Inflammatory macrophage (primary cell): ENCODE results near the gene GLIS1.

Source experiments
- DNase-seq, 2 donors: peaks; one replicate each; pipeline ENCODE4 v3.0.0-alpha.2; 2020 to 2022

Gene GLIS1

DNA sequence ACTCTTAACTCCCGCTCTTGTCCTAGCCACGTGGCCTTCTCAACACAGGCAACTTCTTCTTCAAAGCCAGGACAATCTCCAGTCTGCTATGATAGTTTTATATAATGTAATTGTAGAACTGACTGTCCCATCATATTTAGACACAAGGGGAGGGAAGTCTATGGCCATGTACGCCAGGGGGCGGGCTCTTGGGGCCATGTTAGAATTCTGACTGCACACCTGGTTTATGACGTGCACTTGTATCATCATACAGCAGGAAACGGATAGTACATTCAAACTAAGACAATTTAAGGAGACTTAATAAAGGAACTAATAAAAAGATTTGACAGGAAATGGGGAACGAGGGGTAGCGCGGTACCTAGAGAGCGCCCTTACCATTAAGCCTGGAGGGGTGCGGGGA lies 258.3 kb downstream of the GLIS1 start:
- DNase-seq: no peak

GRCh38 chr1:53478502-53478818 lies 260.5 kb downstream of the GLIS1 start:
- no peak for DNase-seq

DNA sequence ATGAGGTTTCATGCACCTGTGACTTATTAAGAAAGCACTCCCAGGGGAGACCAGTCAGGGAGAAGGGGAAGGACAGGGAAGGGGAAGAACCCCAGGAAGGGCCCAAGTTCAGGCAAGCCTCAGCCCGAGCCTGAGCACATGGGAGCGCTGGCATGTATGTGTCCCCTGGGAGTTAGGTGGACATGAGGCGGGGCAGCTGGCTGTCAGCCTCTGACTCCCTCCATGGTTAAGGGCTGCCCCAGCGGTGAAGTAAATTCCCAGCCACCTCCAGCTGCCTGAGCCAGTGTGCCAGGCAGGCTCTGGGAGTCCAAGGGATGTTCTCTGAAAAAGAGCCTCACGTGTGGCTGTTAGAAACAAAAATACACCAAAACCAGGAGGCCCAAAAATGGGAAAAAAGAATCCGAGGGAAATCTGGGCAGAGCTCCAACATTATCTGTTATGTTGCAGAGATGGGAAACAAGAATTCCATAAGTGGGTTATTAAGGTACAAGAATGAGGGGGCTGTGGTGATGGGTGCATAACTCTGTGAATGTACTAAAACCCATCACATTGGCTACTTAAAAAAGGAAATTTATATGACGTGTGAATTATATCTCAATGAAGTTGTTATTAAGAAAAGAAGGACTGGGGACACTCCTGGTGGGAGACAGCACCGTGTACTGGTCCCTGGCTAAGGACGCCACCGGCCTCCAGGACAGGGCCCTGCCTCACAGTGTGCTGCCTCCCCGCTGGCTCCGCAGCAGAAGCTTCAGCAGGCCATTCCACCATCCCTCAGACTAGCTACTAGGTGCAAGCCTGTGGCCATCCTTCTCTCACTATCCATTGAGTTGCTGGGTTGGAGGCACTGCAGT lies 261.1 kb downstream of the GLIS1 start:
- no peak for DNase-seq

GRCh38 chr1:53476579-53476978 lies 262.4 kb downstream of the GLIS1 start:
- DNase-seq: no peak

DNA sequence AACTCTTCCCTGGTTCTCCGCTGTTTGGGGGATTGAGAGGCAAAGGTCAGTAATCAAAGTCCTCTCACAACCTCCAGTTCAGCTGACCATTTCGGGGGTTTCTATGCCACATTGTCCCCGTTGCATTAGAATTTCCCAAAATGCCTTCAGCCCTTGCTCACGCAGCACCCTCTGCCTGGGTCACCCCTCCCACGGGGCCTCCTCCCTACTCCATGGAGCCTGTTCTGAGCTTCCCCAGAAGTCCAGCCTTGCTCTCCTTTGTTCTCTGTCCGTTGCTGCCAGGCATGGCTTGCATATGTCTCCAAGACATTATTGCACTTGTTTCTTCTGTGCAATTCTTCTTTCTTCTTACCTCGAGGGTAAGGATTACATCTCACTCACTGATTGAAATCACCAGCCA lies 263.3 kb downstream of the GLIS1 start:
- DNase-seq: no peak

DNA sequence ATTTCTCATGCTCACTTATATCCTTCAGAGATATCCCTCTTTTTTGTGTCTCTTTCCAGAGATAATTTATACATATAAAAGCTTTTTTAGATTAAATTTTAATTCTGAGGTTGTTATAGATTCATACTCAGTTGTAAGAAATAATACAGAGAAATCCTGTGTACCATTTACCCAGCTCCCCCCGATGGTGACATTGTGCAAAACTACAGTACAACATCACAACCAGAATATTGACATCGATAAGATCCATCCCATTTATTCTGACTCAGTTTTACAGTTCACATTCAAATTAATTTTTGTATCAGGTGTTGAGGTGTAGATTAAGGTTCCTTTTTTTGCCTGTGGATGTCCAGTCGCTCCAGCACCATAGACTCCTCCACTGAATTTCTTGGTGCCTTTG lies 265.5 kb downstream of the GLIS1 start:
- DNase-seq: no peak

- no peak for DNase-seq
These were observed 268.0 kb downstream of the GLIS1 start for GRCh38 chr1:53471000-53471399.

DNA sequence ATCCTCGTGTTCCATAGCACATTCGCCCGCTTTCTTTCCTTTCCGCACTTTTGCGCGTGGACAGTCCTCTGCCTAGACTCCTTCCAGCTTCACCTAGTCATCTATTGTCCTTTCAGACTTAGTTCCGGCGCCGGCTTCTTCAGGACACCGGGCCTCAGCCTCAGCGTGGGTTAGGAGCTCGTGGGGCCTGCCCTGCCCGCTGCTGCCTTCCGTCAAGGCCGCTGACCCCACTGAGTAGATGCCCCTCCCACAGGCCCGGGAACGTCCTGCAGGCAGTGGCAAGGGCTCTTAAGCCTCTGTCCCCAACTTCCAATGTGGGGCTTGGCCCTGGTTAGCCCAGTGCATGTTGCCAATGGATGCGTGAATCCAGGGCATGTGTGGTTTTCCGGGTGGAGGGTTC lies 268.4 kb downstream of the GLIS1 start:
- DNase-seq: no peak

DNA sequence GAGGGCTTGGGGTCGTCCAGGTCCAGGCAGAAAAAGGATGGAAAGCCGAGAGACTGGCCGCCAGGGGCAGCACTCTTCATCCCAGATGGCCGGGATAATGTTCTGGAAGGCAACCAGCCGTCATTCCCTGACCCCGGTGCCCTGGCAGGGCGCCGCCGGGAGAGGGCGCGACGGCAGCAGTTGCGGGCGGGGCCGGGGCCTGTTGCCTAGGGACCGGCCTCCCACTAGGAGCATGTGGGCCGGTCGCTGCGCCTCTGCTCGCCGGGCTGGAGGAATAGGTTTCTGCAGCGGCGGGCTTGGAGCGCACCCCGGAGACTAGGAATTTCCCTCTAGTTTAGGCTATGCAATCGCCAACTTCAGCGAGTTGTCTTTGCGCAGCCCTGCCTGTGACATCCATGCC lies 268.8 kb downstream of the GLIS1 start:
- DNase-seq: no peak

DNA sequence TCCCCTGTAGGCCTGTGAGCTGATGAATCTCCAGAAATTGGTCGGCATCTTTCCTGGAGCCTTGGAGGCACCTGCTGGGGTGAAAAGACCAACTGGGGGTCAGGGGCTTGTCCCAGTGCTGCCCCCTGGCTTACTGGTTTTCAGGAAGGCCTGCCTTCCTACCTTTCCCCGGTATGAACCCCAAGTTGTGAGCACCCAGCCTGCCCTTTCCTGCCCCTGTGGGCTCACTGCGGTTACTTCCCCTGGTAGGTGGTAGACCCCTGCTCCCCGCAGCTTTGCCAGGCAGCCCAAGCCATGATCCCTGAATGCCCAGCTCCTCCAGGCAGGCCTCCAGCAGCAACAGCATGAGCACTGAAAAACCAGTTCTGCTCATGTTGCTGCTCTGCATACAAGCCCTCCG lies 269.6 kb downstream of the GLIS1 start:
- no peak for DNase-seq

GRCh38 chr1:53468374-53468773 lies 270.6 kb downstream of the GLIS1 start:
- DNase-seq: no peak

DNA sequence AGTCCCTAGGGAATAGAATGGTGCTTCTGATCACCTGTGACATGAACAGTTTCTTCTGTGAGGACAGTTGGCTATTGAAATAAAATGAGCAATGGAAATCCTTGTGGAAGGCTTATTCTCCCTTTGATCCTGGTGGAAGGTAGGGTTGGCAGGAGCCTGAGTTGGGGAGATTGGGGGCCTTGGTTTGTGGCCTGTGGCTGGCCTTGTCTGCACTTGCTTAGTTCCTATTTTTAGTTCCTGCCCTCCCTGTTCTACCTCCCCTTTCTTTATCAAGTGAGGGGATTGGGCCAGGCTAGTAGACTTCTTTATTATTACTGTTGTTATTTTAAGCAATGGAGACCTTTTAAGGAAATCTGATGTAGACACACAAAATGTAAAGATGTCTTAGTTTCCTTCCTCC lies 271.6 kb downstream of the GLIS1 start:
- no peak for DNase-seq

DNA sequence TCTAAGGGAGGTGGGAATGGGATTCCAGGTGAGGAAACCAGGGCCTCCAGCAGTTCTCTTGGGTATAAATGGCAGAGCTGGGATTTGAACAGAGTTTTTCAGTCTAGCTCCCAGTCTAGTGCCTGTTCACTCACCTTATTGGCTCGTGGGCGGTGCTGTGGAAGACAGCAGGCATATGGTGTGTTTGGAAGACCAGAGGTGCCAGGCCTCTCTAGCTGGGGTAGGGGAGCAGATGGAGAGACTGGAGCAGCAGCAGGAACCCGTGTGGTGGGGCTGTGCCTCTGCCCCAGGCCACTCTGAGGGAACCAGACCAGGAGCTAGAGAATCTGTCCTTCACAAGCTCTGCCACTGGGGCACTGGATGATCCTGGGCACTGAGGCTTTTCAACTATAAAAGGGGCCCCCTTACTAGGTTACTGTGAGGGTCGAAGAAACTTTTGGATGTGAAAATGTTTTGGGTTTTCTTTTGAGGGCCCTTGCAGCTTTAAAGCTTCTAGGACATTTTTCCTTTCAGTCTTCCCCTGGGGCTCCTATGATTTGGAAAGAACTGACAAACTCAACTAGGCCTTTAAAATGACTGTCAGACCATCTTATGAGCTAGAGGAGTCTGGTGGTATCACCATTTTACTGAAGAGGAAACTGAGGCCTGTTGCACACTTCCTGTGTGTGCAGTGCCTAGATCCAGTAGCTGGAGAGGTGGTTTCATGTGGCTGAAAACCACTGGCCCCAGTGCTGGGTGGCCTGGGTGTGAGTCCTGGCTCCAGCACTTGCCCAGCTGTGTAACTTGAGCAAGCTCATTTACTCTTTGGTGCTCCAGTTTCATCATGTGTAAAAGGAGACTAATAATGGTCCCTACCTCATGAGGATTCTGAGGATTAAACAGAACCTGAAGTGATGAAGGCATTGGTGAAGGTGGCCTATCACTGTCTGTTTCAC lies 273.7 kb downstream of the GLIS1 start:
- DNase-seq: no peak

DNA sequence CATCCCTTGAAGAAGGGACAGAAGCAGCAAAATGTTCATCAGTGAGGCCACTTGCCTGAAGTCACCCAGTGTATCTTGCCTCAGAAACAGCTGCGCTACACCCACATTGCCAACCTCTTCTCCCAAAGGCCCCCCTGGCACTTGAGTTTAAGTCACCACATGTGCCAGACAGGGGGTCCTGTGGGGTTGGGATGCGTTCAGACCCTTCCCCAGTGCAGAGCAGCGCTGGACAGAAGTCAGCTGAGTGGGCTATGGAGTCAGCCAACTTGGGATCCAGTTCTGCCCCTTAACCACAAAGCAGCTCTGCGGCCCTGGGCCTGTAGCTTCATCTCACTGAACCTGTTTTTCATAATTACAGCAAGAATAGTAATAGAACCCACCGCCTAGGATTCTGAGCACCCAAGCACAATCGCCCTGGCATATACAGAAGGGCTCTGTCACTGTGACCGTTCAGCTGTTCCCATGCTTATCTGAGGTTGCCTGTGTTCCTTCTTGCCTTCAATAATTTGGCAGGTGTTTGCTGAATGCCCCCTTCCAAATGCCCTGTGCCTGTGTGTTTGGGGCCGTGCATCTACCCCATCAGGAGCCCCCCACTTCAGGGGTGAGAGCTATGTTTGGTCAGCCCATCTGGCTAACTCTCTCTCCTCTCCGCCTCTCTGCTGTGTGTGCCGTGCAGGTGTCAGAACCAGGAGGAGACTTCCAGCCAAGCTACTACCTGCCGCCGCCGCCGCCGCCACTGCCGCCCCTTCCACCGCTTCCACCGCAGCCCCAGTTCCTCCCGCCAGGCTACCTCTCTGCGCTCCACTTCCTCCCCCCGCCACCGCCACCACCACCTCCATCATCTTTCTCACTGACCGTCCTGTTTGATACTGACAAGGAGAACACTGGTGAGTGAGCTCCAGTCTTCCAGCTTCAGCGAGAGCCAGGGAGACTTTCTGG lies 274.7 kb downstream of the GLIS1 start:
- DNase-seq: no peak

DNA sequence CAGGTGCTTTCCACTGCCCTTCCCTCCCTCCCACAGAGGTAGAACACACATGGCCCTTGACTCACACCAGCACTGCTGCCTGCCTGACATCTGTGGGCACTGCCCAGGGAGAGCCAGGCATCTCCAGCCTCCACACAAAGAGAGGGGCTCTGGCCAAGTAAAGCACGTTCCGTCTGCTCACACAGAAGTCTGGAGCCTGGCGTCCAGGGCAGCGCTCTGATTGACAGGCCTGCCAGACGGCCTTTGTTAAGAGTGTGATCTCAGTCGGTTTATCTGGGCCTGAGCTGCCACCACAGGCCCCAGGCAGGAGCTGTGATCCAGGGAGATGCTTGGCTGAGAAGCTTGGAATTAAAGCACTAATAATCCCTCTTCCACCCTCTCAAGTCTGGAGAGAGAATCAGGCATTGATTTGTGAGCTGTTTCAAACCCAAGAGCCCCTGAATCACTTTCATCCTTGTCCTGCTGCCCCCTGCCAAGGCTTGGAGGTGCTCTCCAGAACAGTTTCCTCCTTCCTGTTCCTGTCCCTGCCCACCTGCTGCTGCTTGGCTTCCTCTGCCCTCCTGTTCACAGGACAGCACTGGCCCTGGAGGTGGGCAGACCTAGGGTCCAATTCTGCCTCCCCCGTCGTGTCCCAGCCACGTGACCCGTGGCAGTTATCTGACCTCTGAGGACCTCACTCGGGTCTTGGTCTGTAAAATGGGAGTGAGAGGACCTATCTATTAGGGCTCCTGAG lies 276.0 kb downstream of the GLIS1 start:
- DNase-seq: no peak

GRCh38 chr1:53462193-53462592 lies 276.8 kb downstream of the GLIS1 start:
- DNase-seq: no peak

DNA sequence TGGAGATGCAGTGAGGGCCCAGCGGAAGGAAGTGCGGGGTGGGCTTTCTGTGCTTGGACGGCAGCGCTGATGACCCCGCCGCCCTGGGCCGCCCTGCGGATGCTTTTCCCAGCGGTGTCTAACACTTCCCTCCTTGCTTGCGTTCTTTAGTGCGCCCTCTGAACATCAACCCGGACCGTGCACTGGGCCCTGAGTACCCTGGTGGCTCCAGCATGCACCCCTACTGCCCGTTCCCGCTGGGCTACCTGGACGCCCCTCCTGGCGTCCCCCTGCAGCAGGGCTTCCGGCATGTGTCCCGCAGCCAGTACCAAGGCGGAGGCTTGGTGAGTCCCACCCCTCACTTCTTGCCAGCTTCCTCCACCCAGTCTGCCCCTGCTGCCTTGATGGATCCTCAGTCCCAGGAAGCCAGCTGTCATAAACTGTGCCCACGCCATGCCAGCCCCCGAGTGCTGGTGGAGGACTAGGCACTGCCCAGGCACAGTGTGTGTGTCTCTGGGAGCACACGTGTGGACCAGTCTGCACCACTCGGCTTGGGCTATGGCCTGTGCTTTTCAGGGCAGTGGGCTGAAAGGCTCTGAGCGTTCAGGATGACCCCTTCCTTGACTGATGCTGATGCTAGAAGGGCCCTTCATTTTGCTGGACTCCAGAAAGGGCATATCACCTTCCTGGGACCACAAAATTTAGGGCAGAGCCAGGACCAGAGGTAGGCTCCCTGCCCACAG lies 277.5 kb downstream of the GLIS1 start:
- DNase-seq: no peak

GRCh38 chr1:53460666-53461322 lies 278.2 kb downstream of the GLIS1 start:
- DNase-seq: no peak

- DNase-seq: no peak
These were observed 278.7 kb downstream of the GLIS1 start for GRCh38 chr1:53460211-53460634.

GRCh38 chr1:53459321-53460175 lies 279.4 kb downstream of the GLIS1 start, which contains the start of gene DMRTB1:
DMRTB1 (plus strand) TSS chr1:53459399; CDS start chr1:53459454, 55 bp downstream.
- no peak for DNase-seq
